Measurements from ENCODE around the gene SETD7.

Gene SETD7

DNA sequence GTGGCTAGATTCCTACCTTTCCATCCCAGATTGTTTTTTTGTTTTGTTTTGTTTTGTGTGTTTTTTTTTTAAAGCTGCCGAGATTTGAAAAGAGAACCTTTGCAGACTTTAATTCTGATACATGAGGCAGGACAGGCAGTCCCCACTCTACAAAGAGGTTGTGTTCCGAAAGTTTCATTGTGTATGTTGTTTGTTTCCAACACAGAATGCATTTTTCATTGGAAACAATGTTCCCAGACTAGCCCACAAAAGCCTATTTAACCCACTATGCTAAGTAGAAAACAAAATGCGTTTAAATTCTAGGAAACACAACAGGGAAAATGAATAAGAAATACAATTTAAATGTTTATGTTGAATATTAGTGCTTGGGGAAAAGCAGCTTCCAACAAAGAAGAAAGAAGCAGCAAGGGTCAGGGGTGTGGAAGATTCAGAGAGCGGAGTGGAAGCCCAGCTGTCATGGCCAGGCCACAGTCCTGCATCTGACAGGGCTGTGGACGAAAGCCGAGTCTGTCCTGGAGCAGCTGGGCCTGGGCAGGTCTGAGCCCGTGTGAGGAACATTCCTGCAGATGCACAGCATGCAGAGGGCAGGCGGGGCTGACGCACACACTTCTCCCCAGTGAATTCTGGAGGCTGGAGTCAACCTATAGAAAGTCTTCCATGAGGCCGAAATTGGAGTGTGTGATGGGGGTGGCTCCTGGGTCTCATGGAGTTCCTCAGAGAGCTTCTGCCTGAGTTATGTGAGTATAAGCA, 12.4 kb upstream of the SETD7 start:
- no peak for DNase-seq

DNA sequence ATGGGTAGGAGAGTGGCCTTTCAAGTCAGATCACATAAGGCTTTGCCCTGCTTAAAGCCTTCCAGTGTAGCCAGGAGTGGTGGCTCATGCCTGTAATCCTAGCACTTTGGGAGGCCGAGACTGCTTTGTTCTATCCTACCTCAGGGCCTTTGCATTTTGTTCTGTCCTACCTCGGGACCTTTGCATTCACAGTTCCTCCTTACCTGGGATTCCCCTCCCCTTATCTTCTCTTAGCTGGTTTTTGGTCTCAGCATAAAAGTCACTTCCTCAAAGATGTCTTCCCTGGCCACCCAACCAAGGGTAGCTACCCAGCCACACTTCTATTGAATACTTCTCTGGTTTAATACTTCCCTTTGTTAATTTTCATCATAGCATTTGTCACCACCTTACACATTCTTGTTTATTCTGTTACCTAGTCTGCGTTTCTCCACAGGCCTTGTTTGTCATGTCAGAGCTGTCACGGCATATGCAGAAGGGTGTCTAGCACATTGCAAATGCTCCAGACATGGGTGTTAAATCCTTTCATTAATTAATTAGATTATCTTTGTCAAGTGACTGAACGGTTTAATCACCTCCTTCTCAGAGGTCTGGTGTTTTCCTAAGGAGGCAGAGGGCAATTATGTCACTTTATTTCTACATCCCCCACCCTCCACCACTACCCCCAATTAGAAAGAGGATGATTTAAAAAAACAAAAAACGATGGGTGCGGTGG, 11.3 kb upstream of the SETD7 start:
- DNase-seq, result no peak

DNA sequence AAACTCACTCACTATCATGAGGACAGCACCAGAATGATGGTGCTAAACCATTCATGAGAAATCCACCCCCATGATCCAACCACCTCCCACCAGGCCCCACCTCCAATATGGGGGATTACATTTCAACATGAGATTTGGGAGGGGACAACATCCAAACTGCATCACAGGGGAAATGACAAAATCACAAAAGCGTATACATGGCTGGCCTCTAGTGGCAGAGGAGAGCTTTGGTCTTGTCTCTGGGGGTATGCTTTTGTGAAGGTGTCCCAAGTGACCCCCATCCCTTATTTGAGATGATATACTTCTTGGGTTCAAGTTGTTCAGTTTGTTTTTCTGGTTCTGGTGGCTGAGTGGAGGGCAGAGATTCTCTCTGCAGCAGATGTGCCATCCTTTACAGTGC, 8.5 kb upstream of the SETD7 start:
- no peak for DNase-seq

DNA sequence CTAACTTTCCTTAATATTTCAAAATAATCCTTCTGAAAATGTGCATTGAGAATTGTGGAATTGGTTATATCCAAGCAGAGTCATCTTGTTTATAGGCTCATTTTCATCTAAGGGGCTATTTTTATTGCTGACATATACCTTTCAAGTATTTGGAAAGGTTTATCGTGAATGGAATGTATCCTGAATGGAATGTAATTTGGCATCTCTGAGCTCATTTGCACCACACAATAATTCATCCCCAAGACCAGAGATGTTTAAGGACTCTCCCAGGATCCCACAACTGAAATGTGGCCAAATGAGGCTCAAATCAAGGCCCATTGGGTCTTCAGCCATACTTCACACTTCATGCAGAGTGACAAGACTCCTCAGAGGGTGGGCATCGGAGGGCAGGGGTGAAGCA, 7.5 kb upstream of the SETD7 start:
- DNase-seq, result no peak

DNA sequence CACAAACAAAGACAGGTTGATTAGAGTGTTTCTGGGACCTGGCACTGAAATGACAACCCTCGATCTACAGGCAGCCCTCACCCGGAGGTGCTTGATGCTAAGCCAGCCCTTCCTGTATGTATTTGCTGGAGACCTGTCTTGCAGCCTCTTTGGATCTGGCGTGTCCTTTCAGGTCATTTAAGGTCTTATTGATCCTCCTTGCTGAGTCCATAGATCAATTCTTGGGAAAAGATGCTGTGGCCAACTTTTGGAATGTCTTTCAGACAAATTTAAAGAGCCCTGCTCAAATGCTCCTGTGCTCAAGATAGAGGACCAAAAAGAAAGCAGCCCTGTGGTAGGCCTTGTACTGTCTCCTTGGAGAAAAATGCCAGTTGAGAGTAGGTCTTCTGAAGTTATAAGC, 6.8 kb upstream of the SETD7 start:
- no peak for DNase-seq

DNA sequence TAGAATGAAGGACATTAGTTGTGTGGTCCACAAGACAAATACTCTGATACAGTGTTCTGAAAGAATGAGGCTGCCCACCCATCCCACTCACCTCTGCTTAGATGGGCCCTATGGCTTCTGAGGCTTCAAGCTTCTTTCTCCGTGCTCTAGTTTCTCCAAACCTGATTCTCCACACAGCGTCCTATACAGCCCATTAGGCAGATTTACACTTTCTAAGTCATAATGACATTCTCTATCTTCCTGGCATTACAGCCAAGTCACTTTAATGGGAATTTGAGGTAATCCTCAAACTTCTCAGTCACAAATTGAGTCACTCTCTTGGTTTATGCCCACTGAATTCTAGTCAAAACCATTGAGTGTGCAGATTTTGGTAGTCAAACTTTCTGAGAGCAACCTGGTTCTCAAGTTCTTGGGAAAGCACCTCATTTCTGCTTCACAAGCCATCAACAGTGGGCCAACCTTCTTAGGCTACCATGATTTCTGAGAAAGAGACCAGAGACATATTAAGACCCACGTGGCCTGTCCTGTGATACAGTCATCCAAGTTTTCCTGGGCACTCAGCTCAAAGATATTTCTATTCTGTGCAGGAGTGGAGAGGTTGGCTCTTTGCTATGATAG, 6.2 kb upstream of the SETD7 start:
- no peak for DNase-seq

DNA sequence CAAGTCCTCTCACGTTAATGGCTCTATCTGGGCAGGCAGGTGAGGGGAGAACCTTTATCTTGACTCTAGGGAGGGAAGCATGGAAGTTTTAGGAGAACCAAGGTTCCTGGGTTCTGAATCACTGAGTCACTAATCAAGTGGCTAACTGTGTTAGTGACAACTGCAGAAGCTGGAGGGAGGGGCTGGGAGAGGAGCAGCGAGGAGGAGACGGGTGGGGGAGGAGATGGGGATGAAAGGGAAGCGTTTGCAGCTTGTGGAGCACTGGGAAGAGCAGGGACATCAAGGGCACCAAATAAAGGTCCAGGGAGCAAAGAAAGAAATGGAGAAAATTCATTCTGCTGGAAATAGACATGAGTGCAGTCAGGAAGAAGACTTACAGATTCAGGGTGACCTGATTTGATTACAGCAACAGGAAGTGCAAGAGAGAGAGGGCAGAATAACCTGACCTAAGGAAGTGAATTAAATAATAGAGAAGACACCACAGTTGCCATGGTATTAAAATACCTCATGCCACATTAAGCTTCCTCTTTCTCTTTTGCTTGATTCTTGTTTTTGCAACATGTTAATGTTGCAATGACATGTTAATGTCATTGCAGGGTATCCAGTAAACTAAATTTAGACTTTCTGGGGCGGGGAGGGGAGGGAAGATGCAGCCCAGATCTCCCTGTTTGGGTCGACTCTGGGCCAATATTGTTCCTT, 4.5 kb upstream of the SETD7 start:
- no peak for DNase-seq

DNA sequence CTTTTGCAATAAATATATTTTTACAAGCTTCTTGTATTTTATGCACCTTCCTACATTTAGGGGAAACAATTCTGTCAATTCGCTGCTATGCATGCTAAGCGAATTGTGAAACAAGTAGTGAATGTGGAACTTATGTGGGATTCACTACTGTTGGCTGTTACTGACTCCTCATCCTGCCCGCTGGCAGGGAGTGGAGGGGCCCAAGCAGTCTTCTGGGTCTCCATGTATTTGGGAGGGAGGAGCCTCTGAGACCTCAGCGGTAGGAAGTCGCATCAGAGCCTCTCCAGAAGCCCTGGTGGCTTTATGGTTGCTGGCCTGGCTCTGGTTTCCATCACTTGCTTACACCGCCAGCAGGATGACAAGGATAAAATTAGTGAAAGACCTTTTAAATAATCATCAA, 3.7 kb upstream of the SETD7 start:
- no peak for DNase-seq

DNA sequence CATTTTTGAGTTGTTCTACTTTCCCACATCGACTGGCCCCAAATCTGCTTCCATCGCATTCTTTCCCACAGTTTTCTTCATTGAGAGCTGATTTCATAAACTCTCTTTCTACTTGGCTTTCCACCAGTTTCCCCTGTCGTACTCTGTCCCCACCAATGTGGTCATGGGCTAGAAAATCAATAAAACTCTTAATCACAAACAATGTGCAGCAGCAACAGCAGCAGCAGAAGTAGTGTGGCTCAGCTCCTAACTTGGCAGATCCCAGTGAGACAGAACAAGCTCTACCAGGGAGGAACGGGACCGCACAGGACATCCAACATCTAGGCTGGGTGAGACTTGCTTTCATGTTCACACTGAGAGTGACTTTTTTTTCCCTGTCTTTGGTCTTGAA, 3.1 kb upstream of the SETD7 start:
- no peak for DNase-seq

DNA sequence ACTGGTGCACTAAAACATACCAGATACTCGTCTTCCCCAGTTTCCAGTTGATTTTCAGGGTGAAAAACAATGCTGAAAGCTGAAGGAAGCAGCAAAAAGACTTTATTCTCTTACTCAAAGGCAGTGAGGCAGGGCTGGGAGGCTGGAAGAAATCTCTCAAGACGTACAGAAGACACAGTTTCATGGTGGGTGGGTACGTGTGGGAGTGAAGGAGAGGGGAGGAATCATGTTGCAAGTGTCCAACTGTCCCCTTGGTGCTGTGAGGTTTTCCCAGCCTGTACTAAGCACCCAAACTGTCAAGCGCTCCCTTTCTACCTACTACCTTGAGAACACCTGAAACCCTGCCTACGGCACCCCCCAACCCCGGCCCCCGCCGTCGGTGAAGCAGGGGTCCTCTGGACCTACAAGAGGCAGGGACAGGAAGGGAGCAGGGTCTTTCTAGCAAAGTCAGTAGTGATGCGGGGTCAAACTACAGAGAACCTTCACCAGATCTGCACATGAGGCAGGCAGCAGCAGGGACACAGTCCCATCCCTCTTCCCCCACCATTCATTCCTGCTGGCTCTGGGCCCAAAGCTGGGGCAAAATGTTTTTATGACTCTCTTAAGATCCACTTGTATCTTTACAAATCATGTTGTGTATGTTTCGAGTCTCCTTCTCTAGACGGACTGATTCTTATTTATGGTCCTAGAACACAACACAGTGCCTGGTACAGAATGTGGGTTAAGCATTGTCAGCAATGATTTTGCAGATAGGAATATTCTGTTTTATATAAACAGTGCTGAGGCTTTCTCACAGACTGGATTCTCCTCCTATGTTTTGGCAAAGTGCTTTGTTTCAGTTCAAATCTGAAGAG, 2.4 kb upstream of the SETD7 start:
- no peak for DNase-seq

DNA sequence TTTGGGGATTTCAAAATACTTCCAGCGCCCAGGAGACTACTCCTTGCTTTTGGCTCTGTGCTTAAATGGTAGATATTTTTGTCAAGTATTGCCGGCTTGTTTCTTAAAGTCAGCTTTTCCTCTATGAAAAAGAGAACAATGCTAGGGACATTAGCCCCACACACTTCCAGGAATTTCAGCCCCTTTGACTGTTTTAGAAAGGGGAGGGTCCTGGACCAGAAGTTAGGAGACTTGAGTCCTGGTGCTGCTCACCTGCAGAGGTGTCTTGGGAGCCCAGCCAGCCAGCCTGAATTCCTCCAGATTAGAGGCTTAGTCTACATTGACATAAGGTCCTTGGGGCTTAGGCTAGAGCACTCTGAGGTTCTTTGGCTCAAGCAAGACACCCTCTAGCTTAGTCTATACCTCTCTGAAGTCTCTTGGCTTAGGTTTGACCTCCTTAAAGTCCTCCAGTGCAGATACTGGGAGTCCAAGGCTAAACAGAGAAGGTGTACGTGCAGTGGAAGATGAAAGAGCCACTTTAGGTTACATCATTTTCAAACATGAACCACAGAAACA, 1.6 kb upstream of the SETD7 start:
- DNase-seq, result no peak

DNA sequence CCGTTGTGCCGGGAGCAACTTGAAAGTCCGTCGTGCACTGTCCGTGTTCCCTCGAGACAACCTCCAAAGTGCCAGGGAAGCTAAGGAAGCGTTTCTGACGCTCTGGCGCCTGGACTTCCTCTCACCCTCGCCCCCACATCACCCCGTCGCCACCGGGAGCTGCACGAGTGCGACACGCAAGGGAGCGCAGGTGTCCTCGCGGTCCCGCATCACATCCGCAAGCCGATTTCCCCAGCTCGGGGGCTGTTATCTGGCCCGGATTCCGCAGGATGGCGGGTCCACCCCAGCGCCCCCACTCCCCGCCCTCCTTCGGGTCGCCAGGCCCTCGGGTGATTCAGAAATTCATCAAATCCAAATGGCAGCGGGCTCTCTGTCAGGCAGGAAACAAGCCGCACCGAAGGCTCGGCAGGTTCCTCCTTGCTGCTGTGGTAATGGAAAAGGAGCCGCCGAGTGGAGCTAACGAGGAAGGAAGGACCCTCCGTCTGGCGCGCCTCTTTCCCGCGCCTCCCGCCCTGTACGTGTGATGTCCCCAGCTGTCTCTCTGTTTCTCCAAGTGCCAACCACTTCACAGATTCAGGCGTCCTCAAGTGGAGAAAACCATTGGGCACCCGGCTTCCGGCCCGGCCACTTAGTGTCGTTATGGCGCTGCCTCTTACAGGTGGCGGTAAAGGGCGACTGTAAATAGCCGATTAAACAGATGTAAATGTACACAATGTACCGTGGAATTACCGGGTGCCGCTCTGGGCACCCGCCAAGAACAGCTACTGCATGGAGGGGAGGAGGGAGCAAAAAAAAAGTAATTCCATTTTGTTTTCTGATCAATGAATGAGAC, 921 bp upstream of the SETD7 start:
- DNase-seq, result peak; percentile 55 to 59

DNA sequence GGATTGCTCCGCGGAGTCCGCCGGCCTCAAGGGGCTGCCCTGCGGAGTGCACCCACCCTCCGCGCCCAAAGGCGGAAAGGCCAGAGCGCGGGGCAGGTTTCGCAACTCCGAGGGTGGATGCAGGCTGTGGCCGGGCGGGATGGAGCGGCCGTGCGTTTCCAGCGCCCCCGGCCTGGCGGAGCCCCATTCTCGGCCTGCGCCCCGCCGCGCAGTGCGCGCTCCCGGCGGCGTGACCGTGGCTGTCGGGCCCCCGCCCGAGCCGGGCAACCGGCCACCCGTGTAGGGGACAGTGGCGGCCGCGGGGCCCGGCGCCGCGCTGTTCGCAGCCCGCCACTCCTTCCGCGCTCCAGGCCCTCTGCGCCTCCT, 331 bp downstream of the SETD7 start:
- DNase-seq, result peak in 1 of 2 experiments; percentile 5

DNA sequence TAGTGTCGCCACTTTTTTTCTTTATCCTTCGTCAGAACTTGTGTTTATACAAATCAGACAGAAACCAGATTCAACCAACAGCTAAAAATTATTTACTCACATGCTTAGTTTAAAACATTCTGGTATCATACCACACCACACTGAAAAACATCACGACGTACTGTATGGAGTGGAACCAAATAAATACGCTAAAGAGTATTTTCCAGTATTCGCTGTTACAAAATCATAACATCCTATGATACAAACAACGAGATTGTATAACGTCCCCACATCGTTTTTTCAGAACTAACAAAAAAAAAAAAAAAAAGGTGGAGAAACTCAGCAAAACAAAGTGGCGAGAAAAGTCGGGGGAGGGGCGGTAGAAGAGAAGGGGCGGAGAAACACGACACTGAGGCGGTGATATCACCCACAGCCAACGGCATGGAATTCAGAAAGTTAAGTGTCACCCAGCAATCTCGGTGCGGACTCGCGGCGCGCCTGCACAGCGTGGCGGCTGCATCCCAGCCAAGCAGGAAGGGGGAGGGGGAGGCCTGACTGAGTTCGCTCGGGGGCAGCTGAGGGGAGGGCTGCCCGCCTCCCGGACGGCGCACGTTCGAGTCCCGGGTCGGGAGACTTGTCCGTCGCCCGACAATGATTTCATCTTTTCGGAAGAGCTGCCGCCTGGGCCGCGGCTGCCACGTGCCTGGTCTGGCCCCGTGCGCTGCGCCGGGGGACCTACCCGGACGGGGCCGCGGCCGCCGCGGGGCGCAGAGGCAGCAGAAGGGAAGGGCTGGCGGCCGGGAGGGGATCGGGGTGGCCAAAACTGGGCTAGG, 920 bp downstream of the SETD7 start:
- peak; percentile 72 to 86 for DNase-seq

DNA sequence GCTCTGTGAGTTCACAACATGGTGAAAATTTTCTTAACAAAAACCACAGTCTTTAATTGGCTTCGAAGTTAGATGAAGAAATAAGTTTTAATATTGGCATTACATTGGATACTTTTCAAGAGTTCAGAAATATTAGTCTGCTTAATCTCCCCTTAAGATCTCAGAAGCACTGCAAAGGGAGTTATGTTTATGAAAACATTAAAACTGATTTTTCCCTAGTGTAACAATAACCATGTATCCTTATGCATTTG, 1.5 kb downstream of the SETD7 start:
- DNase-seq, result no peak

DNA sequence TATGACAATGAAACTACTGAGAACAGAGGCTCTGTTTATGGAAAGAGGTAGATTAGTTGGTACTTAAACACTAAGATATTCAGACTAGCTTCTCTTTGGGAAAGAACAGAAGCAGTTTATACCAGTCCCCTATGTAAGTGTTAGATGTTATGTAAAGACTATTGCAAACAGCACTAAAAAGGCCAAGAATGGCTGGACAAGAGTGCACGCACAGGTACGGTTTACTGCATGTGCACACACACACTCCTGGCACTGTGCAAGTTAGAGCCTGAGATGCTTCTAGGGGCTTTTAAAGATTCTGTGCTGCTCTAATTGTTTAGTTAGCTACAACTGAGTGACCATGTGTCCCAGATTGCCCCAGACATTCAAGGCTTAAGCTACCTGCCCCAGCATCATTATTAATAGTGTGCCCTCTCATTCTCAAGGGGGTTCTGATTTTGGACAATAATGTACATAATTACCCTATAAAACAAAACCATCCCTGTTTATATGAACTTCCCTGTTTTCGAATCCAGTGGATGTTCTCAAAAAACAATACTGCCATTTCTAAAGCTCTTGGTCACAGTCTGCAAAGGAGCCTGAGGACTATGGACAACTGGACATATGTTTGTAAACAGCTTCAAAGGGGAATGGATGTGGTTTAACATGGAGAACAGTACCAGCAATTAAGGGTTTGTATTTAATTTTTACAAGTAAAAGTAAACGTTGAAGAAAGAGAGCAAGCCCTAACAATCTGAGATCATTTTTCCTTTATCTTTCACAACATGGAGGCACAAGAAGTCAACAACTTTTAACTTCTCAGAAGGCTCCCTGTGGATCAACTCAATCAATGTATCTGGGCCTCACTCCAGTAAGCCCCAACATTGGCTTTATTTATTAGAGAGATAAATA, 2.0 kb downstream of the SETD7 start:
- DNase-seq, result no peak

DNA sequence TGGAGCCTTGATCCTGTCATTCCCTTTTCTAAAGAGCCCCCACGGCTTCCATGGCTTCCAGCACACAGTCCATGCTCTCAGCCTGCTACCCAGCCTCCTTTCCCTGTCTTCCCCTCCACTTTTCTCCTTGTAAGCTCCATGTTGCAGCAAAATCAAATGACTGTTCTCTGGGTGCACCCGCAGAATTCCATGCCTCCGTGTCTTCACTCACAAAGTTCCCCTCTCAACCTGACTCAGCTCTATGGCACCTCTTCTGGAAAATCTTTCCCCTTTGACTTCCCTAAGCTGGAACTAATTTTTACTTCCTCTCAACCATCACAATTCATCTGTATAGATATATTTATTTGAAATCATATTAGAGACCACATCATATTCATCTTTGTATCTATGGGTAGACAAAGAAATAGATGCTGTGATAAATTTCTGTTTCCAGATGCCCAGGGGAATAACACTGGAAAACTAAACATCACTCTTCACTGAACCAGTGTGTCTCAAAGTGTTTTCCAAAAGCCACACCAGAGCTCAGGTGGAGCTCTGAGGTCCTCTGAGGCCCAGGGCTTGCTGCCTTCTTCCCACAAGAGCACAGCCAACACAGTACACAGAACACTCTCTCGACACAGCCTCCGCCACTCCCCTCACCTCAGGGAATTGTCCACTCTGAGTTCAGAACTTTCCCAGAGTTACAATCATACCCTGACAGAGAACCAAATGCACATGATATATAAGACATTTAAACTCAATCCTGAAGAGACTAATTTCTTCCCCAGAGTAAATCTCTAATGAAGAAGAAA, 3.3 kb downstream of the SETD7 start:
- no peak for DNase-seq

DNA sequence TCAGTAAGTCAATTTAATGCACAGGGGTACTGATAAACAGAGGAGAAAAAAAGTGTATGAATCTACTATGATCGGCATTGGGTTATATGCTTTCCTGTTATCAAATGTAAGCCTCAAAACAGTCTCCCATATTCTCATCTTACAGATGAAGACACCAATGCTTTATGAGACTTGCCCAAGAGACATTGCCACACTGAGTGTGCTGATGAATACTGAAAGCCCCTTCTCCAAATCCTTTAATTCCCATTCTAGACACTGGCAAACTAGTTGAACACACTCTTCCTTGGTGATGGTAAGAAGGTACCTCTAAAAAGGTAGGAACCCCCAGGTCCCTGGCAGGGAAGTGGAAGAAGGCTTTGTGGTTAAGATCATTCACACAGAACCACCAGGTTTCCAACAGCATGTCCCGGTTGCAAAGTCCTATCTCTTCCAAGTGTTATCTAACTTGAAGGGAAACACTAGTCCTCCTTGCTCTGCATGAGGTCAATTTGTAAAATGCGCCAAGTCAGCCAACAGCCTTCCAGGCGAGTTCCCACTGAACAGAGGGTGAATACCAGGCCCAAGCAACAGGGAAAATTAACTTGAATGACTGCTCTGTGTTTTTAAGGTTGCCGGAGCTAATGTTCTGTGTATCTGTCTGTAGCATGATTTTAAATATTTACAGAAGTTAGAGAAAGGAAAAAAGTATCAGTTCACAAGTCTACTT, 5.1 kb downstream of the SETD7 start:
- DNase-seq, result no peak

Measured in stimulated activated CD4-positive, alpha-beta T cell treated with anti-CD3 and anti-CD28 coated beads, Interleukin-4, amount 100 ng/mL, for 4 hours (primary cell).